Upper lobe of left lung (tissue), 4 donors: Measurements from ENCODE around the gene AMTN.

Experiments
- CTCF ChIP-seq, 6 experiments: fragments of 450-650 bp in 4 of 6; fragments of 200-600 bp in 2 of 6; sonication (generic) in 2 of 6; IDR thresholded peaks; one replicate each; pipeline ENCODE4 v1.5.1; 2016 to 2019; ENCODE audit warnings: antibody characterized with exemption in 6 of 6
- EP300 ChIP-seq, 4 donors: sonication (generic); formaldehyde crosslinking; IDR thresholded peaks; one replicate each; pipeline ENCODE4 v1.5.1; 2017; ENCODE audit warnings: antibody characterized with exemption in 4 of 4, control low read depth in 2 of 4
- POLR2AphosphoS5 ChIP-seq, 2 donors: sonication (generic); formaldehyde crosslinking; IDR thresholded peaks; one replicate each; pipeline ENCODE4 v1.5.1; 2017; ENCODE audit warnings: antibody characterized with exemption in 2 of 2

- no peak for TF ChIP-seq CTCF (IDR thresholded peaks at IDR 0.05)
- TF ChIP-seq POLR2AphosphoS5 (IDR thresholded peaks at IDR 0.05): no peak
- TF ChIP-seq EP300 (IDR thresholded peaks at IDR 0.05): no peak
Measured at GRCh38 chr4:70531981-70532380, 13.6 kb downstream of the AMTN start.
